ENCODE data around the gene KL. TPM values are rescaled to one million over a fixed set of nuclear protein-coding genes. Genes with fewer than 3 reads are reported as not detected.

Gene KL
- total and polyA plus RNA-seq, 2 of the 8 experiments (the other 6 are each of a cell fraction or from before 2014, with no cell fraction given), result 0.02 TPM; not detected in 1

- TF ChIP-seq SIRT6 (IDR thresholded peaks at IDR 0.05; ENCODE audit: low read length), result no peak
- TF ChIP-seq TAF7 (optimal IDR thresholded peaks at IDR 0.05; ENCODE audit: borderline replicate concordance, low read depth, low read length), result no peak
- TF ChIP-seq TAF1 (IDR thresholded peaks at IDR 0.05; ENCODE audit: low read depth, low read length), result no peak
- no peak for TF ChIP-seq SP1 (IDR thresholded peaks at IDR 0.05; ENCODE audit: low read depth, low read length)
- no peak for TF ChIP-seq GTF2F1 (IDR thresholded peaks at IDR 0.05; ENCODE audit: borderline replicate concordance, low read depth, low read length)
- no peak for TF ChIP-seq CBX5 (IDR thresholded peaks at IDR 0.05; ENCODE audit: low read depth, low read length)
These were observed 83.6 kb downstream of the KL start (continued) for GRCh38 chr13:33099860-33100259.
